Measurements from ENCODE around the gene PRKCA. TPM values are rescaled to one million over a fixed set of nuclear protein-coding genes. Genes with fewer than 3 reads are reported as not detected.
"Not testable (repeated sequence)": the region's sequence is repeated elsewhere in the genome, so short reads cannot be mapped to it uniquely, and the experiment has no call there.

The PRKCA gene
- total RNA-seq, 1 donor from 2014 or later: 16.4 TPM

- no peak overlapping the region for H3K4me3 Mint-ChIP-seq (ENCODE audit: low read depth)
- H3K4me1 Mint-ChIP-seq (ENCODE audit: low read depth): peaks cover 15% of the 10 kb centered on the region
- no peak for TF ChIP-seq CTCF (IDR thresholded peaks at IDR 0.05; ENCODE audit: unreplicated experiment)
- H3K27me3 Mint-ChIP-seq: no peaks in the 10 kb centered on the region
- H3K9me3 Mint-ChIP-seq (ENCODE audit: low read depth): no peaks in the 10 kb centered on the region
- no peak overlapping the region for H3K27ac Mint-ChIP-seq
- H3K36me3 Mint-ChIP-seq (ENCODE audit: insufficient read depth): no peaks in the 10 kb centered on the region
- DNase-seq (ENCODE audit: low spot score, unreplicated experiment): no peak
These were observed 152.6 kb downstream of the PRKCA start for GRCh38 chr17:66455060-66455459.

- not testable (repeated sequence) for H3K36me3 Mint-ChIP-seq (ENCODE audit: insufficient read depth); DNase-seq (ENCODE audit: low spot score, unreplicated experiment); H3K27me3 Mint-ChIP-seq; H3K9me3 Mint-ChIP-seq (ENCODE audit: low read depth); H3K27ac Mint-ChIP-seq; H3K4me3 Mint-ChIP-seq (ENCODE audit: low read depth); H3K4me1 Mint-ChIP-seq (ENCODE audit: low read depth)
These were observed 155.1 kb downstream of the PRKCA start for GRCh38 chr17:66457499-66457898.

- Mint-ChIP-seq H3K27ac (no peak overlapping the region), H3K4me1 (ENCODE audit: low read depth) (peaks cover 11% of the 10 kb centered on the region), H3K36me3 (ENCODE audit: insufficient read depth) (no peaks in the 10 kb centered on the region), H3K9me3 (ENCODE audit: low read depth) (no peaks in the 10 kb centered on the region), H3K4me3 (ENCODE audit: low read depth) (no peak overlapping the region), H3K27me3 (no peaks in the 10 kb centered on the region)
- DNase-seq (ENCODE audit: low spot score, unreplicated experiment): no peak
- TF ChIP-seq CTCF (IDR thresholded peaks at IDR 0.05; ENCODE audit: unreplicated experiment): no peak
These were observed 156.4 kb downstream of the PRKCA start for GRCh38 chr17:66458782-66459181.

GRCh38 chr17:66459811-66460270 is 157.4 kb downstream of the PRKCA start:
- TF ChIP-seq CTCF (IDR thresholded peaks at IDR 0.05; ENCODE audit: unreplicated experiment): no peak
- Mint-ChIP-seq H3K27me3 (no peaks in the 10 kb centered on the region), H3K9me3 (ENCODE audit: low read depth) (no peaks in the 10 kb centered on the region), H3K4me3 (ENCODE audit: low read depth) (no peak overlapping the region), H3K4me1 (ENCODE audit: low read depth) (peaks cover 11% of the 10 kb centered on the region), H3K27ac (no peak overlapping the region), H3K36me3 (ENCODE audit: insufficient read depth) (no peaks in the 10 kb centered on the region)
- no peak for DNase-seq (ENCODE audit: low spot score, unreplicated experiment)

- Mint-ChIP-seq H3K36me3 (ENCODE audit: insufficient read depth) (no peaks in the 10 kb centered on the region), H3K4me1 (ENCODE audit: low read depth) (peaks cover 10% of the 10 kb centered on the region), H3K9me3 (ENCODE audit: low read depth) (no peaks in the 10 kb centered on the region), H3K27me3 (no peaks in the 10 kb centered on the region), H3K27ac (no peak overlapping the region), H3K4me3 (ENCODE audit: low read depth) (no peak overlapping the region)
- no peak for DNase-seq (ENCODE audit: low spot score, unreplicated experiment)
- no peak for TF ChIP-seq CTCF (IDR thresholded peaks at IDR 0.05; ENCODE audit: unreplicated experiment)
These were observed 158.1 kb downstream of the PRKCA start for GRCh38 chr17:66460558-66460957.

GRCh38 chr17:66461343-66461995 is 159.1 kb downstream of the PRKCA start:
- no peak for DNase-seq (ENCODE audit: low spot score, unreplicated experiment)
- no peak for TF ChIP-seq CTCF (IDR thresholded peaks at IDR 0.05; ENCODE audit: unreplicated experiment)
- no peak overlapping the region for H3K27ac Mint-ChIP-seq
- no peak overlapping the region for H3K4me3 Mint-ChIP-seq (ENCODE audit: low read depth)
- no peaks in the 10 kb centered on the region for H3K9me3 Mint-ChIP-seq (ENCODE audit: low read depth)
- H3K4me1 Mint-ChIP-seq (ENCODE audit: low read depth): peaks cover 6% of the 10 kb centered on the region
- H3K27me3 Mint-ChIP-seq: no peaks in the 10 kb centered on the region
- H3K36me3 Mint-ChIP-seq (ENCODE audit: insufficient read depth): no peaks in the 10 kb centered on the region

All from progenitor cell of endocrine pancreas (in vitro differentiated cells).